ENCODE data around the gene C8G.

- no peak for TF ChIP-seq CTCF (IDR thresholded peaks at IDR 0.05 in 2 of 3, conservative IDR thresholded peaks at IDR 0.05 in 1 of 3; ENCODE audit: borderline replicate concordance in 1 of 3, insufficient read depth in 1 of 3, low read depth in 2 of 3, low read length in 2 of 3)
- TF ChIP-seq POLR2A (IDR thresholded peaks at IDR 0.05; ENCODE audit: borderline replicate concordance, extremely low read depth, insufficient read depth, insufficient read length), result no peak
- no peak for TF ChIP-seq ATF3 (IDR thresholded peaks at IDR 0.05)
- no peak for TF ChIP-seq EZH2phosphoT487 (IDR thresholded peaks at IDR 0.05; ENCODE audit: borderline replicate concordance)
- TF ChIP-seq POLR2AphosphoS5 (IDR thresholded peaks at IDR 0.05; ENCODE audit: low read depth, low read length), result no peak
- TF ChIP-seq EZH2 (IDR thresholded peaks at IDR 0.05), result no peak
- no peak for TF ChIP-seq REST (IDR thresholded peaks at IDR 0.05; ENCODE audit: low read depth)
- no peak for TF ChIP-seq SIN3A (IDR thresholded peaks at IDR 0.05; ENCODE audit: low read depth)
- no peak for TF ChIP-seq CEBPB (IDR thresholded peaks at IDR 0.05; ENCODE audit: low read depth)
- TF ChIP-seq EGR1 (IDR thresholded peaks at IDR 0.05; ENCODE audit: low read depth), result no peak
- TF ChIP-seq MAX (IDR thresholded peaks at IDR 0.05), result no peak
- TF ChIP-seq SRF (IDR thresholded peaks at IDR 0.05; ENCODE audit: low read depth), result no peak
- no peak for TF ChIP-seq SP1 (IDR thresholded peaks at IDR 0.05; ENCODE audit: low read depth)
Observed at GRCh38 chr9:136900988-136901515, 44.0 kb upstream of the C8G start.
